GM12878 (cell line): ENCODE results near the gene P2RX4.

Source experiments
- ETV6 ChIP-seq, 2 experiments: fragments of 450-650 bp in 1 of 2; IDR thresholded peaks in 1 of 2; conservative IDR thresholded peaks in 1 of 2; 2 replicates each; pipeline ENCODE4 v1.6.1; 2014; ENCODE audit warnings: antibody characterized with exemption in 1 of 2, borderline replicate concordance in 1 of 2, low read depth in 1 of 2, mild to moderate bottlenecking in 1 of 2, moderate library complexity in 1 of 2
- EZH2 ChIP-seq: IDR thresholded peaks from 2 replicates; pipeline ENCODE4 v1.6.1; 2012; ENCODE audit warnings: low read depth, mild to moderate bottlenecking, control low read depth, inconsistent platforms, low read length, borderline replicate concordance; ENCODE audit not compliant: control insufficient read depth
- PAX5 ChIP-seq: IDR thresholded peaks from 2 replicates; pipeline ENCODE4 v1.6.1; 2011; ENCODE audit warnings: low read depth, low read length, borderline replicate concordance
- POLR2A ChIP-seq: IDR thresholded peaks from 2 replicates; pipeline ENCODE4 v1.6.1; 2011; ENCODE audit warnings: low read depth, mild to moderate bottlenecking, low read length
- SP1 ChIP-seq: IDR thresholded peaks from one replicate; pipeline ENCODE4 v1.6.1; 2011; ENCODE audit warnings: low read depth, low read length
- TBL1XR1 ChIP-seq: IDR thresholded peaks from 2 replicates; pipeline ENCODE4 v1.6.1; 2012; ENCODE audit warnings: low read depth, low read length, improper control_type of control experiment
- YY1 ChIP-seq: IDR thresholded peaks from 2 replicates; pipeline ENCODE4 v1.6.1; 2011; ENCODE audit warnings: low read depth, mild to moderate bottlenecking, low read length
- ZNF384 ChIP-seq: IDR thresholded peaks from 2 replicates; pipeline ENCODE4 v1.6.1; 2012; ENCODE audit warnings: low read depth, mild to moderate bottlenecking, low read length, improper control_type of control experiment, borderline replicate concordance
- TF ChIP-seq, protein P1 (sequence below): IDR thresholded peaks from 2 replicates; pipeline ENCODE4 v1.6.1; 2012; ENCODE audit warnings: low read depth, low read length, improper control_type of control experiment
- TF ChIP-seq, protein P2 (sequence below), 3 experiments: IDR thresholded peaks in 2 of 3; conservative IDR thresholded peaks in 1 of 3; 2 replicates each; pipeline ENCODE4 v1.5.1; 2011; ENCODE audit warnings: low read depth in 3 of 3, low read length in 3 of 3, mild to moderate bottlenecking in 3 of 3, control low read depth in 2 of 3, moderate library complexity in 2 of 3, inconsistent platforms in 1 of 3, mixed read lengths in 1 of 3; ENCODE audit not compliant: control insufficient read depth in 2 of 3, insufficient read depth in 1 of 3; ENCODE audit errors: extremely low read depth in 1 of 3

DNA sequence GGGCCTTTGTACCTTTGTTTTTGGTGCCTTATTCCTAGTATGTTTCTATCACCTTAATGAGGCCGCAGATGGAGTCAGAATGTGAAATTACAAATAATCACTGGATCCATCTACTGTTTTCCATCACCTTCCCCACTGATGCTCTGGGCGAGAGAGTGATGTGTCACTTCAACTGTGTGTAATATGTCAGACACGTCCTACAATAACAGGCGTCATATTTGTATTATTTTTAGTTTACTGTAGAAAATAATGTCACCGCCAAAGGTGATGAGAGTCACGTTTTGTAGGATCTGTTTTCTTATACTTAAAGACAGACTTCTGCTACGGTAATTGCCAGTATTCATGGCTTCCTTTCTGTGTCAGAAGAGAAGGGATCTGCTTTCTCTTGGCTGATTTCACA is 22.4 kb upstream of the P2RX4 start:
- TF ChIP-seq, protein P1, sequence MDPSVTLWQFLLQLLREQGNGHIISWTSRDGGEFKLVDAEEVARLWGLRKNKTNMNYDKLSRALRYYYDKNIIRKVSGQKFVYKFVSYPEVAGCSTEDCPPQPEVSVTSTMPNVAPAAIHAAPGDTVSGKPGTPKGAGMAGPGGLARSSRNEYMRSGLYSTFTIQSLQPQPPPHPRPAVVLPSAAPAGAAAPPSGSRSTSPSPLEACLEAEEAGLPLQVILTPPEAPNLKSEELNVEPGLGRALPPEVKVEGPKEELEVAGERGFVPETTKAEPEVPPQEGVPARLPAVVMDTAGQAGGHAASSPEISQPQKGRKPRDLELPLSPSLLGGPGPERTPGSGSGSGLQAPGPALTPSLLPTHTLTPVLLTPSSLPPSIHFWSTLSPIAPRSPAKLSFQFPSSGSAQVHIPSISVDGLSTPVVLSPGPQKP, result no peak
- TF ChIP-seq EZH2 (no peak), ZNF384 (no peak), TBL1XR1 (no peak), ETV6 (conservative IDR thresholded peaks at IDR 0.05 in 1 of 2, IDR thresholded peaks at IDR 0.05 in 1 of 2; ENCODE audit: borderline replicate concordance in 1 of 2, low read depth in 1 of 2) (no peak), SP1 (no peak), PAX5 (no peak), YY1 (no peak), POLR2A (no peak)
- TF ChIP-seq, protein P2, sequence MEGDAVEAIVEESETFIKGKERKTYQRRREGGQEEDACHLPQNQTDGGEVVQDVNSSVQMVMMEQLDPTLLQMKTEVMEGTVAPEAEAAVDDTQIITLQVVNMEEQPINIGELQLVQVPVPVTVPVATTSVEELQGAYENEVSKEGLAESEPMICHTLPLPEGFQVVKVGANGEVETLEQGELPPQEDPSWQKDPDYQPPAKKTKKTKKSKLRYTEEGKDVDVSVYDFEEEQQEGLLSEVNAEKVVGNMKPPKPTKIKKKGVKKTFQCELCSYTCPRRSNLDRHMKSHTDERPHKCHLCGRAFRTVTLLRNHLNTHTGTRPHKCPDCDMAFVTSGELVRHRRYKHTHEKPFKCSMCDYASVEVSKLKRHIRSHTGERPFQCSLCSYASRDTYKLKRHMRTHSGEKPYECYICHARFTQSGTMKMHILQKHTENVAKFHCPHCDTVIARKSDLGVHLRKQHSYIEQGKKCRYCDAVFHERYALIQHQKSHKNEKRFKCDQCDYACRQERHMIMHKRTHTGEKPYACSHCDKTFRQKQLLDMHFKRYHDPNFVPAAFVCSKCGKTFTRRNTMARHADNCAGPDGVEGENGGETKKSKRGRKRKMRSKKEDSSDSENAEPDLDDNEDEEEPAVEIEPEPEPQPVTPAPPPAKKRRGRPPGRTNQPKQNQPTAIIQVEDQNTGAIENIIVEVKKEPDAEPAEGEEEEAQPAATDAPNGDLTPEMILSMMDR (IDR thresholded peaks at IDR 0.05 in 2 of 3, conservative IDR thresholded peaks at IDR 0.05 in 1 of 3; ENCODE audit: control insufficient read depth in 2 of 3, extremely low read depth in 1 of 3, insufficient read depth in 1 of 3, low read depth in 3 of 3, low read length in 3 of 3), result no peak
